Measurements from ENCODE around the gene ESR1.

Gene ESR1

DNA sequence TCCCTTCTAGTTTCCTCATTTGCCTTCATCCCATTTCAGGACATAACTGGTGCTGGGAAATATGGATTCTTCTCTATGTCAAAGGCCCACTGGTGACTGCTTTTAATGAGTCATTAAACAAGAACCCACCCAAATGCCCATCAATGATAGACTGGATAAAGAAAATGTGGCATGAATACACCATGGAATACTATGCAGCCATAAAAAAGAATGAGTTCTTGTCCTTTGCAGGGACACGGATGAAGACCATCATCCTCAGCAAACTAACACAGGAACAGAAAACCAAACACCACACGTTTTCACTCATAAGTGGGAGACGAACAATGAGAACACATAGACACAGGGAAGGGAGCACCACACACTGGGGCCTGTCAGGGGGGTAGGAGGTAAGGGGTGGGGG lies 310.7 kb downstream of the ESR1 start:
- TF ChIP-seq, protein P1, sequence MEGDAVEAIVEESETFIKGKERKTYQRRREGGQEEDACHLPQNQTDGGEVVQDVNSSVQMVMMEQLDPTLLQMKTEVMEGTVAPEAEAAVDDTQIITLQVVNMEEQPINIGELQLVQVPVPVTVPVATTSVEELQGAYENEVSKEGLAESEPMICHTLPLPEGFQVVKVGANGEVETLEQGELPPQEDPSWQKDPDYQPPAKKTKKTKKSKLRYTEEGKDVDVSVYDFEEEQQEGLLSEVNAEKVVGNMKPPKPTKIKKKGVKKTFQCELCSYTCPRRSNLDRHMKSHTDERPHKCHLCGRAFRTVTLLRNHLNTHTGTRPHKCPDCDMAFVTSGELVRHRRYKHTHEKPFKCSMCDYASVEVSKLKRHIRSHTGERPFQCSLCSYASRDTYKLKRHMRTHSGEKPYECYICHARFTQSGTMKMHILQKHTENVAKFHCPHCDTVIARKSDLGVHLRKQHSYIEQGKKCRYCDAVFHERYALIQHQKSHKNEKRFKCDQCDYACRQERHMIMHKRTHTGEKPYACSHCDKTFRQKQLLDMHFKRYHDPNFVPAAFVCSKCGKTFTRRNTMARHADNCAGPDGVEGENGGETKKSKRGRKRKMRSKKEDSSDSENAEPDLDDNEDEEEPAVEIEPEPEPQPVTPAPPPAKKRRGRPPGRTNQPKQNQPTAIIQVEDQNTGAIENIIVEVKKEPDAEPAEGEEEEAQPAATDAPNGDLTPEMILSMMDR (IDR thresholded peaks at IDR 0.05; ENCODE audit: insufficient read depth, missing control alignments) = no peak
- DNase-seq (ENCODE audit: insufficient read length, low spot score) = no peak

GRCh38 chr6:152118678-152119077 lies 311.2 kb downstream of the ESR1 start:
- TF ChIP-seq, protein P1 (IDR thresholded peaks at IDR 0.05; ENCODE audit: insufficient read depth, missing control alignments) = no peak
- FAIRE-seq = no peak
- DNase-seq (ENCODE audit: insufficient read length, low spot score) = no peak

More for the DNA sequence above, 310.7 kb downstream of the ESR1 start:
- no peak for FAIRE-seq

DNA sequence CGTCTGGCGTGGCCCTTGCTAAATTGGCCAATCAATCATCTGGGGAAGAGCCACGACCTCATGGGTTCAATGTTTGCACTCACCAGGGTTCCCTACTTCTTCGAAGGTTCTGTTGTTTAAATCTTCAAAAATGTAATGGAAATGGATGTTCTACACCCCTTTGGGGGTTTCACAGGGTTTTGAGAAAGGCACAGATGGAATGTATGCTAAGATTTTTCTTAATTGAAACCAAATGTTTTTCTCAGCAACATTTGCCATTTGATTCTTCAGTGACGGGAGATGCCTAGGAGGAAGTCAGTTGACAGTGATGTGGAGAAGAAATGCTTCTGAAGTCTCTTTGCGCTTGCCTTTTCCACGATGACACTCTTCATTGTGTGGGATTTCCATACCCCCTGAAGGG lies 312.3 kb downstream of the ESR1 start:
- FAIRE-seq (no peak), DNase-seq (ENCODE audit: insufficient read length, low spot score) (no peak)
- TF ChIP-seq, protein P1 (IDR thresholded peaks at IDR 0.05; ENCODE audit: insufficient read depth, missing control alignments) = no peak

- TF ChIP-seq, protein P1 (IDR thresholded peaks at IDR 0.05; ENCODE audit: insufficient read depth, missing control alignments) = no peak
- FAIRE-seq = no peak
- DNase-seq (ENCODE audit: insufficient read length, low spot score) = no peak
Observed at GRCh38 chr6:152121910-152122309, 314.4 kb downstream of the ESR1 start.

GRCh38 chr6:152122434-152122833 lies 315.0 kb downstream of the ESR1 start:
- FAIRE-seq (no peak), DNase-seq (ENCODE audit: insufficient read length, low spot score) (no peak)
- TF ChIP-seq, protein P1 (IDR thresholded peaks at IDR 0.05; ENCODE audit: insufficient read depth, missing control alignments) = no peak

- DNase-seq (ENCODE audit: insufficient read length, low spot score) (no peak), FAIRE-seq (no peak)
- TF ChIP-seq, protein P1 (IDR thresholded peaks at IDR 0.05; ENCODE audit: insufficient read depth, missing control alignments) = no peak
Observed at GRCh38 chr6:152123076-152123475, 315.6 kb downstream of the ESR1 start.

- no peak for DNase-seq (ENCODE audit: insufficient read length, low spot score)
- TF ChIP-seq, protein P1 (IDR thresholded peaks at IDR 0.05; ENCODE audit: insufficient read depth, missing control alignments) = peak; percentile 76
- FAIRE-seq = no peak
Observed at GRCh38 chr6:152124429-152125074, 317.1 kb downstream of the ESR1 start.

All from D721Med (cell line).